WTC11 (cell line): ENCODE data around the gene ZBTB7C. TPM values are rescaled to one million over a fixed set of nuclear protein-coding genes. Genes with fewer than 3 reads are reported as not detected.

ENCODE experiments used
- ATAC-seq: fragments of 200-7000 bp; cut with Tn5 transposase; 2 replicates; pipeline ENCODE4 v1.10.0; 2021; ENCODE audit warnings: mild to moderate bottlenecking, moderate library complexity
- CTCF ChIA-PET: fragments of 300-600 bp; sonication (Branson Sonifier 250); formaldehyde crosslinking; loops from one replicate; lab custom pipeline; 2021; ENCODE audit warnings: antibody characterized with exemption; lab: Charles Lee
- POLR2A ChIA-PET: fragments of 350-600 bp; sonication (Branson Sonifier 250); formaldehyde crosslinking; loops from one replicate; lab custom pipeline; 2021; ENCODE audit warnings: antibody characterized with exemption; lab: Charles Lee
- DNase-seq: peaks from one replicate; pipeline ENCODE4 v3.0.0; 2021; ENCODE audit warnings: low spot score
- H3K27ac Mint-ChIP-seq: 2 replicates; pipeline ENCODE4 v1.8.0; 2021; ENCODE audit warnings: mixed read lengths
- H3K27me3 Mint-ChIP-seq: 2 replicates; pipeline ENCODE4 v1.8.0; 2021; ENCODE audit warnings: low read depth, mild to moderate bottlenecking, moderate library complexity, mixed read lengths
- H3K36me3 Mint-ChIP-seq: 2 replicates; pipeline ENCODE4 v1.8.0; 2021; ENCODE audit warnings: mixed read lengths
- H3K4me1 Mint-ChIP-seq: 2 replicates; pipeline ENCODE4 v1.8.0; 2022; ENCODE audit warnings: mixed read lengths
- H3K4me3 Mint-ChIP-seq: 2 replicates; pipeline ENCODE4 v1.8.0; 2021; ENCODE audit warnings: mild to moderate bottlenecking, moderate library complexity, mixed read lengths
- H3K9me3 Mint-ChIP-seq: 2 replicates; pipeline ENCODE4 v1.8.0; 2021; ENCODE audit warnings: mixed read lengths
- AR ChIP-seq: fragments of 250-450 bp; sonication (Bioruptor Pico); IDR thresholded peaks from 2 replicates; pipeline ENCODE4 v1.9.0; 2021; ENCODE audit warnings: mild to moderate bottlenecking
- CREB1 ChIP-seq: sonication (generic); formaldehyde crosslinking; IDR thresholded peaks from 2 replicates; pipeline ENCODE4 v1.8.0; 2023; ENCODE audit warnings: mild to moderate bottlenecking, missing genetic modification reagents
- CREM ChIP-seq: sonication (generic); formaldehyde crosslinking; IDR thresholded peaks from 2 replicates; pipeline ENCODE4 v1.8.1; 2022; ENCODE audit warnings: mild to moderate bottlenecking, missing genetic modification reagents, moderate library complexity
- CTCF ChIP-seq: fragments of 200-600 bp; IDR thresholded peaks from 2 replicates; pipeline ENCODE4 v1.8.0; 2022; ENCODE audit warnings: antibody characterized with exemption
- E2F5 ChIP-seq: sonication (generic); formaldehyde crosslinking; IDR thresholded peaks from 2 replicates; pipeline ENCODE4 v1.8.1; 2022; ENCODE audit warnings: mild to moderate bottlenecking, moderate library complexity, missing genetic modification reagents
- MLX ChIP-seq: sonication (generic); formaldehyde crosslinking; IDR thresholded peaks from 2 replicates; pipeline ENCODE4 v1.8.1; 2023; ENCODE audit warnings: mild to moderate bottlenecking, missing genetic modification reagents, moderate library complexity
- MXD4 ChIP-seq: fragments of 250-450 bp; sonication (Bioruptor Pico); IDR thresholded peaks from 2 replicates; pipeline ENCODE4 v1.8.0; 2021; ENCODE audit warnings: mild to moderate bottlenecking, moderate library complexity, borderline replicate concordance
- MYBL2 ChIP-seq: sonication (generic); formaldehyde crosslinking; IDR thresholded peaks from 2 replicates; pipeline ENCODE4 v1.8.1; 2023; ENCODE audit warnings: mild to moderate bottlenecking, moderate library complexity, missing genetic modification reagents
- NR2C2 ChIP-seq: sonication (generic); formaldehyde crosslinking; IDR thresholded peaks from 2 replicates; pipeline ENCODE4 v1.8.0; 2022; ENCODE audit warnings: mild to moderate bottlenecking, missing genetic modification reagents
- ZBTB43 ChIP-seq: sonication (generic); formaldehyde crosslinking; IDR thresholded peaks from 2 replicates; pipeline ENCODE4 v1.8.1; 2023; ENCODE audit warnings: mild to moderate bottlenecking, missing genetic modification reagents
- ZNF138 ChIP-seq: sonication (generic); formaldehyde crosslinking; conservative IDR thresholded peaks from 2 replicates; pipeline ENCODE4 v1.8.1; 2022; ENCODE audit warnings: mild to moderate bottlenecking, moderate library complexity, missing genetic modification reagents
- ZNF281 ChIP-seq: sonication (generic); formaldehyde crosslinking; IDR thresholded peaks from 2 replicates; pipeline ENCODE4 v1.8.0; 2023; ENCODE audit warnings: mild to moderate bottlenecking, missing genetic modification reagents
- total RNA-seq: library from RNA; stranded (reverse); gene quantifications from 3 replicates; pipeline ENCODE4 v1.2.3, GENCODE V29; 2021

Gene ZBTB7C
- total RNA-seq, 1 experiment from 2014 or later: 0.48 TPM

GRCh38 chr18:48206887-48207286 is 202.3 kb downstream of the ZBTB7C start (continued):
- TF ChIP-seq AR (CRISPR knock-in tag): no peak
- TF ChIP-seq MLX (CRISPR knock-in tag): no peak
- no peak for TF ChIP-seq CREB1 (CRISPR knock-in tag)
- TF ChIP-seq, all 79 proteins: peak for 0

- CTCF ChIA-PET: no interaction called here
- TF ChIP-seq ZNF138 (CRISPR knock-in tag): no peak
- no peak for TF ChIP-seq MXD4
- TF ChIP-seq ZBTB43 (CRISPR knock-in tag): no peak
- TF ChIP-seq CTCF: no peak
- TF ChIP-seq ZNF281 (CRISPR knock-in tag): no peak
- no peak for TF ChIP-seq NR2C2 (CRISPR knock-in tag)
- TF ChIP-seq MYBL2: no peak
- TF ChIP-seq CREM (CRISPR knock-in tag): no peak
- no peak for TF ChIP-seq E2F5 (CRISPR knock-in tag)
- H3K4me3 Mint-ChIP-seq: no peak overlapping the region
- H3K4me1 Mint-ChIP-seq: peaks cover 13% of the 10 kb centered on the region
- H3K27me3 Mint-ChIP-seq: no peaks in the 10 kb centered on the region
- POLR2A ChIA-PET: no interaction called here
- no peak overlapping the region for H3K27ac Mint-ChIP-seq
- DNase-seq (no peak), ATAC-seq (no peak)
- no peaks in the 10 kb centered on the region for H3K36me3 Mint-ChIP-seq
- H3K9me3 Mint-ChIP-seq: no peaks in the 10 kb centered on the region
Observed at GRCh38 chr18:48203961-48204666, 205.1 kb downstream of the ZBTB7C start.
